Measurements from ENCODE around the gene IL32.

DNA sequence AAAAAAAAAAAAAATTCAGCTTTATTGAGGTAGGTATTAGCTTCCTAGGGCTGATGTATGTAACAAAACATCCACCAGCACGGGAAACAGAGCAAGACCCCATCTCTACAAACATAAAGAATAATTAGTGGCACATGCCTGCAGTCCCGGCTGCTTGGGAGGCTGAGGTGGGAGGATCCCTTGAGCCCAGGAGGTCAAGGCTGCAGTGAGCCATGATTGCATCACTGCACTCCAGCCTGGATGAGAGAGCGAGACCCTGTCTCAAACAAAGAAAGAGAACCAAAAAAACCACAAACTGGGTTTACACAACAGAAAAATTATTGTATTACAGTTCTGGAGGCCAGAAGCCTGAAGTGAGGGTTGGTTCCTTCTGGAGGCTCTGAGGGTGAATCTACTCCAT is 23.1 kb upstream of the IL32 start:
- TF ChIP-seq, protein P1, sequence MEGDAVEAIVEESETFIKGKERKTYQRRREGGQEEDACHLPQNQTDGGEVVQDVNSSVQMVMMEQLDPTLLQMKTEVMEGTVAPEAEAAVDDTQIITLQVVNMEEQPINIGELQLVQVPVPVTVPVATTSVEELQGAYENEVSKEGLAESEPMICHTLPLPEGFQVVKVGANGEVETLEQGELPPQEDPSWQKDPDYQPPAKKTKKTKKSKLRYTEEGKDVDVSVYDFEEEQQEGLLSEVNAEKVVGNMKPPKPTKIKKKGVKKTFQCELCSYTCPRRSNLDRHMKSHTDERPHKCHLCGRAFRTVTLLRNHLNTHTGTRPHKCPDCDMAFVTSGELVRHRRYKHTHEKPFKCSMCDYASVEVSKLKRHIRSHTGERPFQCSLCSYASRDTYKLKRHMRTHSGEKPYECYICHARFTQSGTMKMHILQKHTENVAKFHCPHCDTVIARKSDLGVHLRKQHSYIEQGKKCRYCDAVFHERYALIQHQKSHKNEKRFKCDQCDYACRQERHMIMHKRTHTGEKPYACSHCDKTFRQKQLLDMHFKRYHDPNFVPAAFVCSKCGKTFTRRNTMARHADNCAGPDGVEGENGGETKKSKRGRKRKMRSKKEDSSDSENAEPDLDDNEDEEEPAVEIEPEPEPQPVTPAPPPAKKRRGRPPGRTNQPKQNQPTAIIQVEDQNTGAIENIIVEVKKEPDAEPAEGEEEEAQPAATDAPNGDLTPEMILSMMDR (IDR thresholded peaks at IDR 0.05): no peak
- TF ChIP-seq EZH2 (IDR thresholded peaks at IDR 0.05; ENCODE audit: borderline replicate concordance, insufficient read depth, low read depth, low read length, poor library complexity, severe bottlenecking): no peak
